Endothelial cell of umbilical vein (primary cell): ENCODE results near the gene CROCC. TPM values are rescaled to one million over a fixed set of nuclear protein-coding genes. Genes with fewer than 3 reads are reported as not detected.

Experiments used
- BruUV-seq: library from RNA; stranded (reverse); fragments of 400-500 nt; replicated peaks from 2 replicates; lab custom pipeline; 2021; lab: Mats Ljungman, UMichigan
- CTCF ChIA-PET: fragments of 300-600, 350-600 bp; sonication (Branson Sonifier 250); formaldehyde crosslinking; loops from one replicate; lab custom pipeline; 2021; ENCODE audit warnings: antibody characterized with exemption, inconsistent platforms; lab: Charles Lee
- POLR2A ChIA-PET: fragments of 300-600, 350-600 bp; sonication (Branson Sonifier 250); formaldehyde crosslinking; loops from one replicate; lab custom pipeline; 2021; ENCODE audit warnings: antibody characterized with exemption, inconsistent platforms; lab: Charles Lee
- DNase-seq: peaks from one replicate; pipeline ENCODE4 v3.0.0-alpha.2; 2011; ENCODE audit warnings: low read depth, low spot score
- FAIRE-seq: peaks from 2 replicates; lab custom pipeline; 2011; peaks lifted over from hg19 to GRCh38; lab: Jason Lieb, UNC
- H2AFZ ChIP-seq: 2 replicates; pipeline ENCODE4 v1.6.0; 2012; ENCODE audit warnings: low read depth, low read length, control low read depth, inconsistent platforms
- H3K27ac ChIP-seq: 2 replicates; pipeline ENCODE4 v1.5.1; 2011; ENCODE audit warnings: low read depth, mild to moderate bottlenecking, control low read depth, low read length, moderate library complexity; ENCODE audit not compliant: insufficient read depth
- H3K27me3 ChIP-seq, 2 experiments: 2 replicates each; pipeline versions ENCODE4 v1.6.0 to v1.6.1; 2011; ENCODE audit warnings: low read length in 2 of 2, mixed read lengths in 1 of 2; ENCODE audit not compliant: control insufficient read depth in 2 of 2, insufficient read depth in 2 of 2
- H3K36me3 ChIP-seq, 2 experiments: 2 replicates in 1 of 2; 3 replicates in 1 of 2; pipeline ENCODE4 v1.5.1; 2011; ENCODE audit warnings: low read length in 2 of 2, mild to moderate bottlenecking in 1 of 2, moderate library complexity in 1 of 2; ENCODE audit not compliant: control insufficient read depth in 2 of 2, insufficient read depth in 2 of 2; ENCODE audit errors: extremely low read depth in 1 of 2
- H3K4me1 ChIP-seq: 3 replicates; pipeline ENCODE4 v1.5.1; 2011; ENCODE audit warnings: mild to moderate bottlenecking, low read length; ENCODE audit not compliant: control insufficient read depth, insufficient read depth; ENCODE audit errors: extremely low read depth
- H3K4me2 ChIP-seq: 2 replicates; pipeline ENCODE4 v1.6.1; 2011; ENCODE audit warnings: low read length, control low read depth, mixed read lengths; ENCODE audit not compliant: insufficient read depth
- H3K4me3 ChIP-seq, 3 experiments: fragments of 200-600 bp in 1 of 3; sonication (generic), shearing (Covaris generic) in 1 of 3; replicated peaks in 1 of 3; 2 replicates each; pipeline ENCODE4 v1.5.1; 2011 to 2016; ENCODE audit warnings: control low read depth in 3 of 3, low read length in 3 of 3, mild to moderate bottlenecking in 2 of 3, inconsistent platforms in 1 of 3, low read depth in 1 of 3, moderate library complexity in 1 of 3; ENCODE audit not compliant: insufficient read depth in 1 of 3
- H3K79me2 ChIP-seq: 2 replicates; pipeline ENCODE4 v1.6.0; 2012; ENCODE audit warnings: low read length, inconsistent platforms; ENCODE audit not compliant: control insufficient read depth, insufficient read depth
- H3K9ac ChIP-seq: replicated peaks from 2 replicates; pipeline ENCODE3; 2011; ENCODE audit warnings: low read length, control low read depth; ENCODE audit not compliant: insufficient read depth; ENCODE audit errors: extremely low read depth
- H3K9me1 ChIP-seq: replicated peaks from 3 replicates; pipeline ENCODE4 v1.6.0; 2011; ENCODE audit warnings: mild to moderate bottlenecking, low read length; ENCODE audit not compliant: control insufficient read depth, insufficient read depth; ENCODE audit errors: extremely low read depth
- H3K9me3 ChIP-seq: replicated peaks from 2 replicates; pipeline ENCODE4 v1.5.1; 2012; ENCODE audit warnings: low read length, inconsistent platforms; ENCODE audit not compliant: control insufficient read depth, insufficient read depth
- H4K20me1 ChIP-seq: replicated peaks from 2 replicates; pipeline ENCODE3; 2011; ENCODE audit warnings: mild to moderate bottlenecking, low read length; ENCODE audit not compliant: control insufficient read depth, insufficient read depth; ENCODE audit errors: extremely low read depth
- CTCF ChIP-seq, 2 donors: IDR thresholded peaks; 1 replicate in 1 of 2; 2 replicates in 1 of 2; pipeline ENCODE4 v1.5.1; 2011; ENCODE audit warnings: low read length in 2 of 2, mild to moderate bottlenecking in 2 of 2, moderate library complexity in 2 of 2, control low read depth in 1 of 2, inconsistent platforms in 1 of 2, low read depth in 1 of 2; ENCODE audit not compliant: insufficient read depth in 1 of 2; ENCODE audit errors: extremely low read depth in 1 of 2
- EZH2 ChIP-seq: IDR thresholded peaks from 2 replicates; pipeline ENCODE4 v1.6.1; 2012; ENCODE audit warnings: borderline replicate concordance, low read depth, mild to moderate bottlenecking, moderate library complexity, low read length, inconsistent platforms; ENCODE audit not compliant: severe bottlenecking
- FOS ChIP-seq: IDR thresholded peaks from 2 replicates; pipeline ENCODE4 v1.6.1; 2011; ENCODE audit warnings: mild to moderate bottlenecking, low read length, moderate library complexity, borderline replicate concordance; ENCODE audit not compliant: insufficient read depth
- GATA2 ChIP-seq: IDR thresholded peaks from 2 replicates; pipeline ENCODE4 v1.7.0; 2011; ENCODE audit warnings: low read depth, mild to moderate bottlenecking, moderate library complexity, mixed read lengths, low read length; ENCODE audit not compliant: insufficient read length, insufficient read depth
- JUN ChIP-seq: IDR thresholded peaks from 2 replicates; pipeline ENCODE4 v1.6.1; 2011; ENCODE audit warnings: borderline replicate concordance, low read depth; ENCODE audit not compliant: insufficient read length, insufficient read depth
- MAX ChIP-seq: IDR thresholded peaks from 2 replicates; pipeline ENCODE4 v1.6.1; 2011; ENCODE audit not compliant: insufficient read depth, insufficient read length
- MYC ChIP-seq: IDR thresholded peaks from one replicate; pipeline ENCODE4 v1.6.1; 2011; ENCODE audit warnings: mild to moderate bottlenecking, low read depth, low read length
- POLR2A ChIP-seq: IDR thresholded peaks from 2 replicates; pipeline ENCODE4 v1.6.1; 2012; ENCODE audit warnings: low read depth, mild to moderate bottlenecking, control low read depth, low read length
- POLR2AphosphoS5 ChIP-seq: IDR thresholded peaks from 2 replicates; pipeline ENCODE4 v1.6.1; 2012; ENCODE audit warnings: low read depth, mild to moderate bottlenecking, control low read depth, low read length, moderate library complexity; ENCODE audit not compliant: insufficient read depth
- dilution Hi-C: fragments of 300-500 bp; cut with MboI; formaldehyde crosslinking; loops from one replicate; pipeline ENCODE4 v1.15.0; 2019; ENCODE audit warnings: low sequenced_read_pairs; ENCODE audit not compliant: extremely low pct_ligation_motif_present
- intact Hi-C: fragments of 100-400 bp; cut with micrococcal nuclease; formaldehyde crosslinking; loops from one replicate; pipeline ENCODE4 v1.10.0; 2022
- polyA plus RNA-seq, 4 experiments: library from polyadenylated mRNA; depleted of rRNA in 3 of 4; stranded (reverse) in 3 of 4; unstranded in 1 of 4; fragments of >200 nt; gene quantifications; 2 replicates each; pipeline versions ENCODE4 v1.2.1 to v1.2.3, GENCODE V29; 2011 to 2012; ENCODE audit warnings: missing spikeins in 1 of 4
- total RNA-seq: library from RNA; stranded (reverse); gene quantifications from 2 replicates; pipeline ENCODE4 v1.2.3, GENCODE V29; 2021

CROCC gene
- total and polyA plus RNA-seq, 2 donors (not counting 3 experiments of a cell fraction or from before 2014, with no cell fraction given), result 18.3 to 35.5 TPM

- H2AFZ ChIP-seq, result no peak overlapping the region
- H3K36me3 ChIP-seq, result peaks cover 0 to 16% of the 10 kb centered on the region in 2 experiments
- H3K27ac ChIP-seq, result no peak overlapping the region
- H3K27me3 ChIP-seq, result no peaks in the 10 kb centered on the region
- FAIRE-seq (no peak), DNase-seq (no peak)
- dilution Hi-C loops, result no loop called here
- H3K9ac ChIP-seq, result no peak overlapping the region
- H3K9me1 ChIP-seq, result no peaks in the 10 kb centered on the region
- no peaks in the 10 kb centered on the region for H3K79me2 ChIP-seq
- H4K20me1 ChIP-seq, result no peaks in the 10 kb centered on the region
- H3K9me3 ChIP-seq, result no peaks in the 10 kb centered on the region
- no TSS peak for BruUV-seq
- ChIA-PET CTCF (interaction anchor here (1.1 to 1.6 kb wide), 2 partner anchors 10 to 15 kb away, joined by 4 to 11 read pairs; no protein-coding TSS in a partner anchor), POLR2A (interaction anchor here (0.6 kb wide), 1 partner anchor 58 kb away, joined by 4 read pairs; no protein-coding TSS in a partner anchor)
- H3K4me1 ChIP-seq, result peaks cover 11% of the 10 kb centered on the region
- intact Hi-C loops, result no loop called here
- no peak overlapping the region for H3K4me3 ChIP-seq
- no peak overlapping the region for H3K4me2 ChIP-seq
- no peak for TF ChIP-seq CTCF (IDR thresholded peaks at IDR 0.05; ENCODE audit: extremely low read depth in 1 of 2, insufficient read depth in 1 of 2, low read depth in 1 of 2, low read length in 2 of 2)
- no peak for TF ChIP-seq POLR2AphosphoS5
- no peak for TF ChIP-seq GATA2
- TF ChIP-seq FOS, result no peak
- no peak for TF ChIP-seq MAX
- no peak for TF ChIP-seq EZH2
- no peak for TF ChIP-seq POLR2A
- no peak for TF ChIP-seq MYC
- TF ChIP-seq JUN, result no peak
These were observed 48.6 kb downstream of the CROCC start for GRCh38 chr1:16970132-16970910.
